Ovary (tissue), 9 donors: ENCODE data around the gene RABGAP1L. TPM values are rescaled to one million over a fixed set of nuclear protein-coding genes. Genes with fewer than 3 reads are reported as not detected.
"Not testable (repeated sequence)": the region's sequence is repeated elsewhere in the genome, so short reads cannot be mapped to it uniquely, and the experiment has no call there.

Experiments
- DNase-seq, 5 donors: peaks; one replicate each; pipeline ENCODE4 v3.0.0-alpha.2; 2019 to 2020
- H3K27ac ChIP-seq, 2 donors: fragments of 200-600 bp; one replicate each; pipeline versions ENCODE4 v1.5.1 to v1.8.0; 2019 to 2022
- H3K27me3 ChIP-seq: fragments of 200-600 bp; one replicate; pipeline ENCODE4 v1.8.0; 2022
- H3K36me3 ChIP-seq: fragments of 200-600 bp; sonication (generic); one replicate; pipeline ENCODE4 v1.5.1; 2019
- H3K4me1 ChIP-seq: one replicate; pipeline ENCODE4 v1.8.1; 2013; ENCODE audit warnings: mild to moderate bottlenecking, moderate library complexity; ENCODE audit not compliant: insufficient read depth
- H3K4me3 ChIP-seq: fragments of 200-600 bp; sonication (generic); one replicate; pipeline ENCODE4 v1.5.1; 2017
- H3K9me3 ChIP-seq, 2 donors: fragments of 200-600 bp in 1 of 2; sonication (generic) in 1 of 2; one replicate each; pipeline versions ENCODE4 v1.5.1 to v1.8.1; 2013 to 2019; ENCODE audit warnings: mild to moderate bottlenecking in 1 of 2, moderate library complexity in 1 of 2
- EP300 ChIP-seq: sonication (generic); formaldehyde crosslinking; IDR thresholded peaks from one replicate; pipeline ENCODE4 v1.6.1; 2017; ENCODE audit warnings: antibody characterized with exemption
- POLR2A ChIP-seq: fragments of 450-650 bp; IDR thresholded peaks from one replicate; pipeline ENCODE4 v1.6.1; 2017; ENCODE audit warnings: antibody characterized with exemption, mild to moderate bottlenecking, moderate library complexity
- WGBS, 3 donors: extraction: QIAGEN DNeasy Blood & Tissue Kit in 1 of 3; methylation state at CpG; one replicate each; pipeline versions ENCODE4 v1.1.5 to v1.1.7; 2013 to 2017; 5-methylcytosine and 5-hydroxymethylcytosine counted together
- intact Hi-C, 4 donors: fragments of 100-400 bp; cut with DNase I; formaldehyde crosslinking; loops; one replicate each; pipeline versions ENCODE4 v1.11.0 to v1.15.1; 2022 to 2023
- polyA plus RNA-seq, 2 donors: library from polyadenylated mRNA; stranded (reverse); fragments of 200-250 nt in 1 of 2; fragments of 350-450 nt in 1 of 2; fragmentation: Illumina TruSeq in 1 of 2; extraction: RNeasy Lipid Tissue Mini Kit (QIAGEN cat#74804) in 1 of 2; gene quantifications; one replicate each; pipeline ENCODE4 v1.2.3, GENCODE V29; 2013 to 2014
- total RNA-seq, 7 donors: library from RNA; depleted of rRNA in 2 of 7; stranded (reverse); fragments of >200 nt in 2 of 7; fragmentation: NEBNext Ultra II Directional in 3 of 7; extraction: Animal tissue kit (Norgen Biotek cat#: 25700) in 3 of 7; gene quantifications; one replicate each; pipeline versions ENCODE4 v1.1.0 to v1.2.4, GENCODE V29; 2016 to 2023
- TF ChIP-seq, protein P1 (sequence below), 3 donors: fragments of 450-650 bp in 2 of 3; fragments of 200-600 bp in 1 of 3; IDR thresholded peaks; one replicate each; pipeline versions ENCODE4 v1.5.1 to v1.8.0; 2016 to 2022; ENCODE audit warnings: antibody characterized with exemption in 3 of 3, mild to moderate bottlenecking in 1 of 3
- donor health status: DM: no; HTN: no; CAD: no; lungs with moderate emphysema.
- donor health status: DM: no; HTN: no; CAD: no.
- donor health status: Bipolar disorder and iron deficiency.
- donor health status: DM: yes; HTN: yes; CAD: no.
- donor health status: DM: no; HTN: no; CAD: no.
- donor health status: DM: yes; HTN: yes; CAD: no.

Gene RABGAP1L
- total and polyA plus RNA-seq, 9 donors, result 17.1 to 56.5 (median 43.6) TPM

GRCh38 chr1:174479281-174479680 lies 320.0 kb downstream of the RABGAP1L start:
- Histone ChIP-seq H3K4me3 (no peak overlapping the region), H3K27ac (no peak overlapping the region), H3K27me3 (no peaks in the 10 kb centered on the region), H3K4me1 (no peaks in the 10 kb centered on the region), H3K9me3 (no peaks in the 10 kb centered on the region), H3K36me3 (no peaks in the 10 kb centered on the region)
- intact Hi-C loops, result no loop called here
- WGBS, 3 donors, result 93 to 97% (median 97%) methylated on average over 1 of the region's 1 CpG
- no peak for DNase-seq
- no peak for TF ChIP-seq POLR2A
- TF ChIP-seq, protein P1, sequence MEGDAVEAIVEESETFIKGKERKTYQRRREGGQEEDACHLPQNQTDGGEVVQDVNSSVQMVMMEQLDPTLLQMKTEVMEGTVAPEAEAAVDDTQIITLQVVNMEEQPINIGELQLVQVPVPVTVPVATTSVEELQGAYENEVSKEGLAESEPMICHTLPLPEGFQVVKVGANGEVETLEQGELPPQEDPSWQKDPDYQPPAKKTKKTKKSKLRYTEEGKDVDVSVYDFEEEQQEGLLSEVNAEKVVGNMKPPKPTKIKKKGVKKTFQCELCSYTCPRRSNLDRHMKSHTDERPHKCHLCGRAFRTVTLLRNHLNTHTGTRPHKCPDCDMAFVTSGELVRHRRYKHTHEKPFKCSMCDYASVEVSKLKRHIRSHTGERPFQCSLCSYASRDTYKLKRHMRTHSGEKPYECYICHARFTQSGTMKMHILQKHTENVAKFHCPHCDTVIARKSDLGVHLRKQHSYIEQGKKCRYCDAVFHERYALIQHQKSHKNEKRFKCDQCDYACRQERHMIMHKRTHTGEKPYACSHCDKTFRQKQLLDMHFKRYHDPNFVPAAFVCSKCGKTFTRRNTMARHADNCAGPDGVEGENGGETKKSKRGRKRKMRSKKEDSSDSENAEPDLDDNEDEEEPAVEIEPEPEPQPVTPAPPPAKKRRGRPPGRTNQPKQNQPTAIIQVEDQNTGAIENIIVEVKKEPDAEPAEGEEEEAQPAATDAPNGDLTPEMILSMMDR (IDR thresholded peaks at IDR 0.05), result no peak
- no peak for TF ChIP-seq EP300

- no peak overlapping the region for H3K4me3 ChIP-seq
- whole genome bisulfite sequencing, 3 donors, result 59 to 87% (median 76%) methylated on average over 1 of the region's 1 CpG
- intact Hi-C loops, result no loop called here
- no peaks in the 10 kb centered on the region for H3K36me3 ChIP-seq
- H3K4me1 ChIP-seq, result no peaks in the 10 kb centered on the region
- TF ChIP-seq, protein P1 (IDR thresholded peaks at IDR 0.05), result no peak
- TF ChIP-seq EP300, result no peak
- no peak for TF ChIP-seq POLR2A
- no peaks in the 10 kb centered on the region for H3K27me3 ChIP-seq
- H3K27ac ChIP-seq, result no peak overlapping the region
- no peaks in the 10 kb centered on the region for H3K9me3 ChIP-seq
- DNase-seq, result no peak
These were observed 321.0 kb downstream of the RABGAP1L start for GRCh38 chr1:174480324-174480723.

GRCh38 chr1:174491606-174492005 lies 332.3 kb downstream of the RABGAP1L start:
- WGBS, 3 donors, result 95 to 98% (median 97%) methylated on average over 2 of the region's 2 CpGs
- intact Hi-C loops, result loop anchor here in 1 of 4 donors (2.0 kb wide), 1 partner anchor 41 kb away; no protein-coding TSS in a partner anchor
- H3K27me3 ChIP-seq, result no peaks in the 10 kb centered on the region

GRCh38 chr1:174497478-174497877 lies 338.2 kb downstream of the RABGAP1L start:
- intact Hi-C loops, result no loop called here
- Histone ChIP-seq H3K27ac (no peak overlapping the region), H3K4me3 (no peak overlapping the region), H3K36me3 (no peaks in the 10 kb centered on the region), H3K4me1 (no peaks in the 10 kb centered on the region), H3K9me3 (no peaks in the 10 kb centered on the region), H3K27me3 (no peaks in the 10 kb centered on the region)
- TF ChIP-seq, protein P1 (IDR thresholded peaks at IDR 0.05), result no peak
- TF ChIP-seq POLR2A (no peak), EP300 (no peak)
- no peak for DNase-seq

More at GRCh38 chr1:174491606-174492005, 332.3 kb downstream of the RABGAP1L start:
- no peak overlapping the region for H3K4me3 ChIP-seq
- H3K27ac ChIP-seq, result no peak overlapping the region
- DNase-seq, result no peak
- TF ChIP-seq, protein P1 (IDR thresholded peaks at IDR 0.05), result no peak
- TF ChIP-seq POLR2A (no peak), EP300 (no peak)
- H3K4me1 ChIP-seq, result no peaks in the 10 kb centered on the region
- no peaks in the 10 kb centered on the region for H3K9me3 ChIP-seq
- H3K36me3 ChIP-seq, result no peaks in the 10 kb centered on the region

- WGBS, 3 donors, result 96 to 98% (median 96%) methylated on average over 6 of the region's 6 CpGs
- DNase-seq, H3K4me1 ChIP-seq, H3K27me3 ChIP-seq, H3K36me3 ChIP-seq, H3K27ac ChIP-seq, H3K4me3 ChIP-seq, intact Hi-C loops, H3K9me3 ChIP-seq: not testable (repeated sequence)
These were observed 357.4 kb downstream of the RABGAP1L start for GRCh38 chr1:174516755-174517154.
